ENCODE results near the gene SCUBE3.

The SCUBE3 gene

GRCh38 chr6:35173427-35174087, 40.2 kb upstream of the SCUBE3 start:
- peaks cover 19% of the 10 kb centered on the region for H3K4me1 ChIP-seq (ENCODE audit: control insufficient read depth, insufficient read depth, low read length, poor library complexity, severe bottlenecking)
- WGBS, 2 experiments (ENCODE audit: insufficient coverage in 2 of 2) = 48 to 67% methylated on average over 4 to 7 of the region's 7 CpGs
- no peaks in the 10 kb centered on the region for H3K36me3 ChIP-seq (ENCODE audit: control insufficient read depth, insufficient read depth, low read length)
- H3K4me3 ChIP-seq (ENCODE audit: extremely low read depth, insufficient read depth, low read length, poor library complexity, severe bottlenecking) = no peak overlapping the region
- H3K9me3 ChIP-seq (ENCODE audit: control insufficient read depth, low read length) = no peaks in the 10 kb centered on the region
- no peak overlapping the region for H3K27ac ChIP-seq (ENCODE audit: low read depth, low read length, severe bottlenecking)

DNA sequence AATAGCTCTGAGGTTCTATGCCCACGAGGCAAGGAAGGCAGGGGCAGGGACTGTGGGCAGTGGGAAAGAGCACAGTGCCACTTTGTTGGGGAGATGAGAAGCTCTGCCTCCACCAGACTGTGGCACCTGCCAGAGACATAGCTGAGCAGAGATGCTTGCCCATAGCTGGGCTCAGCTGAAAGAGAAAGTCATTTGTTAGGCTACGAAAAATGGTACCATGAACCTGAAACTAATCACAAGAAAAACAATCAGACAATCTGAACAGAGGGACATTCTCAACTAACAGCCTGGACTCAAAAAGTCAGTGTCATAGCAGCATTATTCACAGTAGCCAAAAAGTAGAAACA, 39.7 kb upstream of the SCUBE3 start:
- 80 to 100% methylated on average over 1 of the region's 2 CpGs for WGBS, 2 experiments (ENCODE audit: insufficient coverage in 2 of 2)
- Histone ChIP-seq H3K27ac (ENCODE audit: low read depth, low read length, severe bottlenecking) (no peak overlapping the region), H3K9me3 (ENCODE audit: control insufficient read depth, low read length) (no peaks in the 10 kb centered on the region), H3K36me3 (ENCODE audit: control insufficient read depth, insufficient read depth, low read length) (no peaks in the 10 kb centered on the region), H3K4me1 (ENCODE audit: control insufficient read depth, insufficient read depth, low read length, poor library complexity, severe bottlenecking) (peaks cover 24% of the 10 kb centered on the region), H3K4me3 (ENCODE audit: extremely low read depth, insufficient read depth, low read length, poor library complexity, severe bottlenecking) (no peak overlapping the region)

DNA sequence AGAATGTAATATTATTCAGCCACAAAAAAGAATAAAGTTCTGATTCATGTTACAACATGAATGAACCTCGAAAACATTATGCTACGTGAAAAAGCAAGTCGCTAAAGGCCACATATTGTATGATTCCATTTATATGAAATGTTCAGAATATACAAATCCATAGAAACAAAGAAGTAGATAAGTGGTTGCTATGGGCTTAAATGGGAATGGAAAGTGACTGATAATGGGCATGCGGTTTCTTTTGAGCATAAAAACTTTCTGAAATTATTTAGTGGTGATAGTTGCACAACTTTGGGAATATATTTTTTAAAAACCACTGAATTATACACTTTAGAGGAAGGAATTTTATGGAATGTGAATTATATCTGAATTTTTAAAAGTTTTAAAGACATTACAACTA, 39.3 kb upstream of the SCUBE3 start:
- no peak overlapping the region for H3K27ac ChIP-seq (ENCODE audit: low read depth, low read length, severe bottlenecking)
- no peaks in the 10 kb centered on the region for H3K9me3 ChIP-seq (ENCODE audit: control insufficient read depth, low read length)
- WGBS, 2 experiments (ENCODE audit: insufficient coverage in 2 of 2) = no CpG with 5 or more reads among the region's 4 CpGs
- H3K4me1 ChIP-seq (ENCODE audit: control insufficient read depth, insufficient read depth, low read length, poor library complexity, severe bottlenecking) = peaks cover 28% of the 10 kb centered on the region
- no peak overlapping the region for H3K4me3 ChIP-seq (ENCODE audit: extremely low read depth, insufficient read depth, low read length, poor library complexity, severe bottlenecking)
- H3K36me3 ChIP-seq (ENCODE audit: control insufficient read depth, insufficient read depth, low read length) = no peaks in the 10 kb centered on the region

- no peak overlapping the region for H3K27ac ChIP-seq (ENCODE audit: low read depth, low read length, severe bottlenecking)
- no peak overlapping the region for H3K4me3 ChIP-seq (ENCODE audit: extremely low read depth, insufficient read depth, low read length, poor library complexity, severe bottlenecking)
- no peaks in the 10 kb centered on the region for H3K36me3 ChIP-seq (ENCODE audit: control insufficient read depth, insufficient read depth, low read length)
- WGBS, 2 experiments (ENCODE audit: insufficient coverage in 2 of 2) = 82 to 85% methylated on average over 2 to 3 of the region's 3 CpGs
- H3K9me3 ChIP-seq (ENCODE audit: control insufficient read depth, low read length) = no peaks in the 10 kb centered on the region
- peaks cover 32% of the 10 kb centered on the region for H3K4me1 ChIP-seq (ENCODE audit: control insufficient read depth, insufficient read depth, low read length, poor library complexity, severe bottlenecking)
Observed at GRCh38 chr6:35176301-35177024, 37.3 kb upstream of the SCUBE3 start.

DNA sequence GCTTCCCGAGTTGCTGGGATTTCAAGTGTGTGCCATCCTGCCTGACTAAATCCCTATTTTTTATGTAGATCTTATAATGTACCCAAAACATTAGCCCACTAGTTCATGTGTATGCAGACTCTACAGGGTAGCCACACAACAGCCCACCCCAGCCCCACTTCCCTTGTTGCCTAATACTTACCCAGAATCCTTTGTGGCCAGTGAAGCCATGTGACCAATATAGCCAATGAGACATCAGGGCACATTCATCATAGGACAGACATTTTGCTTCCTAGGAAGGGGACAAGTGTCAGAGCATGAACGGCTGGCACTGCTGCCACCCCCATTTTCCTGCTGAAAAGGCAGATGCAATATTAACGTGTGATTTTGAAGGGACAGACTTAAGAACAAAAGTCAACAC, 36.6 kb upstream of the SCUBE3 start:
- WGBS, 2 experiments (ENCODE audit: insufficient coverage in 2 of 2) = 80 to 85% methylated on average over 2 of the region's 3 CpGs
- no peaks in the 10 kb centered on the region for H3K36me3 ChIP-seq (ENCODE audit: control insufficient read depth, insufficient read depth, low read length)
- no peaks in the 10 kb centered on the region for H3K9me3 ChIP-seq (ENCODE audit: control insufficient read depth, low read length)
- peaks cover 32% of the 10 kb centered on the region for H3K4me1 ChIP-seq (ENCODE audit: control insufficient read depth, insufficient read depth, low read length, poor library complexity, severe bottlenecking)
- no peak overlapping the region for H3K27ac ChIP-seq (ENCODE audit: low read depth, low read length, severe bottlenecking)
- H3K4me3 ChIP-seq (ENCODE audit: extremely low read depth, insufficient read depth, low read length, poor library complexity, severe bottlenecking) = no peak overlapping the region

GRCh38 chr6:35177596-35177995, 36.2 kb upstream of the SCUBE3 start:
- Histone ChIP-seq H3K4me3 (ENCODE audit: extremely low read depth, insufficient read depth, low read length, poor library complexity, severe bottlenecking) (no peak overlapping the region), H3K27ac (ENCODE audit: low read depth, low read length, severe bottlenecking) (no peak overlapping the region), H3K4me1 (ENCODE audit: control insufficient read depth, insufficient read depth, low read length, poor library complexity, severe bottlenecking) (peaks cover 32% of the 10 kb centered on the region), H3K9me3 (ENCODE audit: control insufficient read depth, low read length) (no peaks in the 10 kb centered on the region), H3K36me3 (ENCODE audit: control insufficient read depth, insufficient read depth, low read length) (no peaks in the 10 kb centered on the region)
- WGBS, 2 experiments (ENCODE audit: insufficient coverage in 2 of 2) = 92 to 100% methylated on average over 2 of the region's 2 CpGs

GRCh38 chr6:35178012-35178411, 35.7 kb upstream of the SCUBE3 start:
- H3K4me1 ChIP-seq (ENCODE audit: control insufficient read depth, insufficient read depth, low read length, poor library complexity, severe bottlenecking) = peaks cover 32% of the 10 kb centered on the region
- H3K4me3 ChIP-seq (ENCODE audit: extremely low read depth, insufficient read depth, low read length, poor library complexity, severe bottlenecking) = no peak overlapping the region
- no peaks in the 10 kb centered on the region for H3K36me3 ChIP-seq (ENCODE audit: control insufficient read depth, insufficient read depth, low read length)
- H3K27ac ChIP-seq (ENCODE audit: low read depth, low read length, severe bottlenecking) = no peak overlapping the region
- no peaks in the 10 kb centered on the region for H3K9me3 ChIP-seq (ENCODE audit: control insufficient read depth, low read length)
- WGBS, 2 experiments (ENCODE audit: insufficient coverage in 2 of 2) = 86 to 96% methylated on average over 1 to 2 of the region's 2 CpGs

- Histone ChIP-seq H3K4me3 (ENCODE audit: extremely low read depth, insufficient read depth, low read length, poor library complexity, severe bottlenecking) (no peak overlapping the region), H3K27ac (ENCODE audit: low read depth, low read length, severe bottlenecking) (no peak overlapping the region), H3K9me3 (ENCODE audit: control insufficient read depth, low read length) (no peaks in the 10 kb centered on the region), H3K36me3 (ENCODE audit: control insufficient read depth, insufficient read depth, low read length) (no peaks in the 10 kb centered on the region), H3K4me1 (ENCODE audit: control insufficient read depth, insufficient read depth, low read length, poor library complexity, severe bottlenecking) (peaks cover 30% of the 10 kb centered on the region)
- 100% methylated on average over 1 of the region's 5 CpGs; no CpG with 5 or more reads in 1 of the 2 experiments for WGBS, 2 experiments (ENCODE audit: insufficient coverage in 2 of 2)
Observed at GRCh38 chr6:35178932-35179832, 34.6 kb upstream of the SCUBE3 start.

GRCh38 chr6:35179901-35180535, 33.7 kb upstream of the SCUBE3 start:
- Histone ChIP-seq H3K4me3 (ENCODE audit: extremely low read depth, insufficient read depth, low read length, poor library complexity, severe bottlenecking) (no peak overlapping the region), H3K36me3 (ENCODE audit: control insufficient read depth, insufficient read depth, low read length) (no peaks in the 10 kb centered on the region), H3K9me3 (ENCODE audit: control insufficient read depth, low read length) (no peaks in the 10 kb centered on the region), H3K27ac (ENCODE audit: low read depth, low read length, severe bottlenecking) (no peak overlapping the region), H3K4me1 (ENCODE audit: control insufficient read depth, insufficient read depth, low read length, poor library complexity, severe bottlenecking) (peaks cover 31% of the 10 kb centered on the region)
- WGBS, 2 experiments (ENCODE audit: insufficient coverage in 2 of 2) = 100% methylated on average over 1 of the region's 2 CpGs; no CpG with 5 or more reads in 1 of the 2 experiments

DNA sequence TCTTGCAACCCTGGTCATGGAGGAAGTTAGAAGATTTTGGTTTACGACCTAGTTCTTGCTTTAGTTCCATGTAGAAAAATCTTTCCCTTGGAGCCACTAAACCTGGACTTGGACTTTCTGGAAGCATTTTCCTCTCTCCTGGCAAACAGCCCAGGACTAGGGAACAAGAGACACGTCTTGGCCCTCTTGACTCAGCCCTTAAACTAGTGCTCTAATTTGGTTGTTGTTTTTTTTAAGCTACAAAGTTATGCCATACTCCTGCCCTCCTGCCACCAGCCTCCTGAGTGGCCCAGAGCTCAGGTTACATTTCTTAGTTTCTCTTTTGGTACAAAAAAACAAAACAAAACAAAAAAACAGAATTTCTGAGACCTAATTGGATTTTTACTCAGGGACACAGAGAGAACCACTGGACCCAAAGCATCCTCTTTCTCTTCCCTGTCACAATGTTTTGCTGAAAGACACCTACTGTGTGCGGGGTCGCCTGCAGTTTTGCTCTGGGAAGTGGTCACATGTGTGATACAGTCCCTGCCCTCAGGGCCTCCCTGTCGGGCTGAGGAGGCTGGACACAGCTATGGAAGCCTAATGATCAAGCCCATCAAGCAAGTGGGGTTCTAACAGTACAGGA, 32.3 kb upstream of the SCUBE3 start:
- Histone ChIP-seq H3K27ac (ENCODE audit: low read depth, low read length, severe bottlenecking) (no peak overlapping the region), H3K4me1 (ENCODE audit: control insufficient read depth, insufficient read depth, low read length, poor library complexity, severe bottlenecking) (peaks cover 45% of the 10 kb centered on the region), H3K9me3 (ENCODE audit: control insufficient read depth, low read length) (no peaks in the 10 kb centered on the region), H3K36me3 (ENCODE audit: control insufficient read depth, insufficient read depth, low read length) (no peaks in the 10 kb centered on the region), H3K4me3 (ENCODE audit: extremely low read depth, insufficient read depth, low read length, poor library complexity, severe bottlenecking) (no peak overlapping the region)
- WGBS, 2 experiments (ENCODE audit: insufficient coverage in 2 of 2) = 36 to 64% methylated on average over 1 to 3 of the region's 5 CpGs

Measured in mesodermal cell (in vitro differentiated cells).